NCI-H510A (cell line): Measurements from ENCODE around the gene NMUR2.

Experiments
- DNase-seq: peaks from one replicate; lab custom pipeline; 2025; lab: John Stamatoyannopoulos, UW

NMUR2 gene

DNA sequence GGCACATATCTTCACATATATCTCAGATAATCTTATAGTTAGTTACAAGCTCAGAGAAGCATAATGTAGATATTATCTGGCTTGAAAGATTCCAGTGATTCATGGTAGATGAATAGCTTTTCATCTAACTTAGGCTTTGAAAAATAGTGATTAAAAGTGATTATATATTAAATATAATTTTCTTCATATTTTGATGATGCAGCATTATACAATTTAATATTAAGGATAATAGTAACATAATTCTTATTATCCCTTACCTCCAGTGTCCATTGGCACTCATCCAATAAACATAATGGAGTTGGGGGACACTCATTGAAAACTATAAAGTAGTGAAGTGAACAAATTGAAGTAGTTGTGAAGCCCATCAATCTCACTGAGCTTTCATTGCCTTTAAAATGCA is 35.8 kb downstream of the NMUR2 start:
- no peak for DNase-seq

- no peak for DNase-seq
Observed at GRCh38 chr5:152367554-152367953, 37.5 kb downstream of the NMUR2 start.

DNA sequence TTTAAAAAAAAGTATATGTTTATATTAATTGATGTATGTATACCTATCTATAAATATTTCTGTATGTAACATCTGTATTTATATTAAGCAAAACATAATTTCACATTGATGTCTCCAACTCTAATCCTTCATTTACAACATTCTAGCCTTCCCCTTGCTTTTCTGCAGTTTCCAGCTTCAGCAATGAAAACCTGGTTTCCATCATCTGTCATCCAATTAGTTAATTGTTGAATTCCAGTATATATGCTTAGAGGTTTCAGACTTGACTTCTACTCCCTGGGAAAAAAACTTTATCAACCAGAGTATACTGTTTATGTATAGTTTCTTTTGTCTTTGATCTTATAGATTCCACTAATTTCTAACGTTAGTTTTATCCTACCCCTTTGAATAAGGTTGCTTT is 38.4 kb downstream of the NMUR2 start:
- DNase-seq = no peak

- no peak for DNase-seq
Observed at GRCh38 chr5:152364899-152365298, 40.2 kb downstream of the NMUR2 start.

DNA sequence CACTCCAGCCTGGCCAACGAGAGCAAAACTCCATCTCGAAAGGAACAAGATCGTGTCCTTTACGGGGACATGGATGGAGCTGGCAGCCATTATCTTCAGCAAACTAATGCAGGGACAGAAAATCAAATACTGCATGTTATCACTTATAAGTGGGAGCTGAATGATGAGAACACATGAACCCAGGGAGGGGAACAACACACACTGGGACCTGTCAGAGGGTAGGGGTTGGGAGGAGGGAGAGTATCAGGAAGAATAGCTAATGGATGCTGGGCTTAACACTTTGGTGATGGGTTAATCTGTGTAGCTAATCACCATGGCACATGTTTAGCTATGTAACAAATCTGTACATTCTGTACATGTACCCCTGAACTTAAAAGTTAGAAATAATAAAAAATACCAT is 40.9 kb downstream of the NMUR2 start:
- no peak for DNase-seq

- no peak for DNase-seq
Observed at GRCh38 chr5:152358861-152359568, 46.1 kb downstream of the NMUR2 start.

- no peak for DNase-seq
Observed at GRCh38 chr5:152356506-152356905, 48.6 kb downstream of the NMUR2 start.

DNA sequence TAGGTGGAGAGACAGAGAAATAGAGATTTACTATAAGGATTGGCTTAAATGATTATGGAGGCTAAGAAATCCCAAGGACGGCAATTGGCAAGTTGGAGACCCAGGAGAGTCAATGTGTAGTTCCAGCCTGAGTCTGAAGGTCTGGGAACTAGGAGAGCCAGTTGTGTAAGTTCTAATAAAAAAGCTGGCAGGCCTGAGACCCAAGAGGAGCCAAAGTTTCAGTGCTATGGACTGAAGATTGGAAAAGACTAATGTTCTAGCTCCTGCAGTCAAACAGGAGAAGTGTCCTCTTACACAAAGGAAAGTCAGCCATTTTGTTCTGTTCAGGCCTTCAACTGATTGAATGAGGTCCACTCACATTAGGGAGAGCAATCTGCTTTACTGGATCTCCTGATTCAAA is 50.0 kb downstream of the NMUR2 start:
- no peak for DNase-seq

- DNase-seq = no peak
Observed at GRCh38 chr5:152353001-152353400, 52.1 kb downstream of the NMUR2 start.

DNA sequence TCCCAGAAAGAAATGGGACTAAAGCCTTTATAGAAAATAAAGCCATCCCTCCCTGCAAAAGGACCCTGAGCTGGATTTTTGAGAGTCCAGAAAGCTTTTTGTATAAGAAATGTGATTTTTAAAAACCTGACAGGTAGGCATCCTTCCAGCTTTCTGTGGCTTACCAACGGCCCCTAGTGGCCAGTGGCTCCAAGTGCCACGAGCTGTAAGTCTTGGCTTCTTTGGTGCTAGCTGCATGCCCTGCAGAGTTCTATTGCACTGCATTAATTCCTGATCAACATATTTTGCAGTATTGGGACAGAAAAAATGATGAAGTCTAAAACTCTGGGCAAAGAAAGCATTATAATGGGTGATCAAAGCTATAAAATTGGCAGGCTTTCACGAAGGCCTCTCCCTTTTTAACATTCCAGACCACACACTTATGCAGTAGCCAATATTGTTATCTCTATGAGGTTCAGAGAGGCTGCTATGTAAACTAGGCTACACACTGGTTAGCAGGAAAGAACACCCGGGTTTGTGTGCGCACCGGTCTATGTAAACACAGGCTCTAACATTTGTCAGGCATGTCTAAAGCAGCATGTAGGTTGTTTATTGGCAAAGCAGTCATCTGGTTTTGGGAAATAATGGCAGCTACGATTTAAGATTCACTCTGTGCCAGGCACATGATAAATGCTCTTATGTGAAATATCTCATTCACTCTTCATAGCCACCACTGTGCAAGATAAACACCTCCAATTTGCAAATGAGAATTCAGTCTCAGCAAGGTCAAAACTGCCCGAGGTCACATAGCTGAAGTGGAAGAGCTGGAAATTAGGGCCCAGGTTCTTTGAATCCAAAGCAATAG is 55.2 kb downstream of the NMUR2 start:
- no peak for DNase-seq
